ENCODE results near the gene QARS1. TPM values are rescaled to one million over a fixed set of nuclear protein-coding genes. Genes with fewer than 3 reads are reported as not detected.
A peak's percentile ranks its signal among the peaks of the same experiment; 100 is the strongest.

Gene QARS1
- total RNA-seq, 1 experiment from 2014 or later: 346 TPM

DNA sequence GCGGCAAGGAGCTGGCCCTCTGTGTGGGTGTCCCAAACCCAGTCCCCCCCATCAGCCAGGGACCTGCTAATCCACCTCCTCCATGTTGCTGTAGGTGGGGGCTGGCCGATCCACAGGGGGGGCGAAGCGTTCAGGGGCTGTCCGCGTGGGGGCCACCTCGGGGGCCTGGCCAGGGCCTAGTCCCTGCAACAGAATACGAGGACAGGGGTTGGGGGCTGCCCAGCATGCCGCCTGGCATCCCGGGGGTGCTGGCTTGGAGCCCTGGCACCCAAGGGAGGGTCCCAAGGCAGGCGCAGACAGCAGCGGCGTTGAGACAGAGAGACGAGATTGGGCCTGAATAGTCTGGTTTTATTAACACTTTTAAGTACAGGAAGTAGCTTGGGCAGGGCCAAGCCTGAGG, 3.8 kb upstream of the QARS1 start:
- intact Hi-C loops (cut with micrococcal nuclease): no loop called here
- RAD21 ChIA-PET (ENCODE audit: low non-redundant PET in 1 of 2, low total read pairs in 2 of 2, uncharacterized antibody in 2 of 2, unreplicated experiment in 2 of 2): no interaction called here
- Histone ChIP-seq H3K9me2 (ENCODE audit: insufficient read depth) (no peaks in the 10 kb centered on the region), H3K9me3 (ENCODE audit: control insufficient read depth in 1 of 2, insufficient read depth in 1 of 2, low read depth in 1 of 2, low read length in 2 of 2) (no peaks in the 10 kb centered on the region), H3K4me1 (ENCODE audit: control insufficient read depth in 1 of 2, insufficient read depth in 2 of 2, low read length in 2 of 2) (peaks cover 7 to 18% of the 10 kb centered on the region in 2 experiments; a peak in 3 of 4 replicates), H3K36me3 (ENCODE audit: control insufficient read depth in 1 of 2, insufficient read depth in 2 of 2, low read length in 2 of 2) (peaks cover 23 to 39% of the 10 kb centered on the region in 2 experiments; a peak in 3 of 4 replicates), H3K27me3 (ENCODE audit: insufficient read depth, low read length) (no peaks in the 10 kb centered on the region), H3K27ac (ENCODE audit: low read depth, low read length) (no peak overlapping the region), H4K20me1 (ENCODE audit: insufficient read depth) (no peaks in the 10 kb centered on the region), H3K9ac (ENCODE audit: low read length) (no peak overlapping the region), H3K4me3 (replicated peaks in 1 of 2; ENCODE audit: low read depth in 1 of 2, low read length in 2 of 2) (no peak overlapping the region), H3K4me2 (ENCODE audit: low read length) (no peak overlapping the region), H3K79me2 (ENCODE audit: insufficient read depth, low read length) (peaks cover 11% of the 10 kb centered on the region), H2AFZ (ENCODE audit: low read depth, low read length, poor library complexity, severe bottlenecking) (no peak overlapping the region)
- POLR2A ChIA-PET: interaction anchor here (1.2 kb wide), 1 partner anchor 15 kb away, joined by 6 read pairs; the partner anchor contains the start of gene QRICH1
- no peak for ATAC-seq
- TF ChIP-seq SRF (IDR thresholded peaks at IDR 0.05; ENCODE audit: low read depth) (no peak), EZH2 (IDR thresholded peaks at IDR 0.05) (no peak), EZH2phosphoT487 (IDR thresholded peaks at IDR 0.05; ENCODE audit: borderline replicate concordance) (no peak), ZBTB33 (IDR thresholded peaks at IDR 0.05; ENCODE audit: extremely low read depth, insufficient replicate concordance, low read length) (no peak)
- CTCF ChIA-PET: no interaction called here
- BruUV-seq (replicated peaks): no TSS peak
- no peak for DNase-seq (ENCODE audit: low read depth, low spot score)

DNA sequence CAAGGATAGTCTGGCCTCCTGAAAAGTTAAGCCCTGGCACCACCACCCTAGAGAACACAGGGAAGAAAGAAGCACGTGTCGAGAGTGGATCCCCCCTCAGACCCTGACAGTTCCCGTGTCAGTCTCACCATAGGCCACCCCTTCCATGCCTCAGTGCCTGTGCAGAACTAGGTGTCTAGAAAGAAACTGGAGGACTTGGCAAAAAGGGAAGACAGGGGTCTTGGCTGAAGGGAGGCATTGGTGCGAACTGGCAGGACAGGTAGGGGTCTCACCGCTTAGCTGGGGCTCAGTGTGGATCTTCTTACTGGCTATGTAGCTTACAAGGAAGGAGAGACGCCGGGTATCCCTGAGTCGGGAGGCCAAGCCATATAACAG, 518 bp downstream of the QARS1 start:
- Histone ChIP-seq H3K4me2 (ENCODE audit: low read length) (peak overlapping the region; percentile 96), H3K36me3 (ENCODE audit: control insufficient read depth in 1 of 2, insufficient read depth in 2 of 2, low read length in 2 of 2) (peaks cover 31 to 36% of the 10 kb centered on the region in 2 experiments), H3K9ac (ENCODE audit: low read length) (peak overlapping the region; percentile 92), H3K9me2 (ENCODE audit: insufficient read depth) (no peaks in the 10 kb centered on the region), H3K4me1 (ENCODE audit: control insufficient read depth in 1 of 2, insufficient read depth in 2 of 2, low read length in 2 of 2) (peaks cover 9 to 20% of the 10 kb centered on the region in 2 experiments; a peak in 3 of 4 replicates), H3K27ac (ENCODE audit: low read depth, low read length) (peak overlapping the region; percentile 79), H3K4me3 (replicated peaks in 1 of 2; ENCODE audit: low read depth in 1 of 2, low read length in 2 of 2) (peak overlapping the region; percentile 93 to 97), H2AFZ (ENCODE audit: low read depth, low read length, poor library complexity, severe bottlenecking) (peak overlapping the region; percentile 39), H3K9me3 (ENCODE audit: control insufficient read depth in 1 of 2, insufficient read depth in 1 of 2, low read depth in 1 of 2, low read length in 2 of 2) (no peaks in the 10 kb centered on the region), H3K79me2 (ENCODE audit: insufficient read depth, low read length) (peaks cover 23% of the 10 kb centered on the region), H3K27me3 (ENCODE audit: insufficient read depth, low read length) (no peaks in the 10 kb centered on the region), H4K20me1 (ENCODE audit: insufficient read depth) (no peaks in the 10 kb centered on the region)
- DNase-seq (ENCODE audit: low read depth, low spot score) (no peak), ATAC-seq (no peak; the same call in 1 of the 2 replicates)
- intact Hi-C loops (cut with micrococcal nuclease): no loop called here
- TF ChIP-seq MAX (IDR thresholded peaks at IDR 0.05) (no peak), JUND (IDR thresholded peaks at IDR 0.05) (no peak), SP1 (IDR thresholded peaks at IDR 0.05; ENCODE audit: low read depth) (no peak), ELF1 (IDR thresholded peaks at IDR 0.05; ENCODE audit: borderline replicate concordance, low read depth) (no peak), EZH2 (IDR thresholded peaks at IDR 0.05) (no peak), ZFX (IDR thresholded peaks at IDR 0.05) (no peak), POLR2A (IDR thresholded peaks at IDR 0.05; ENCODE audit: borderline replicate concordance, extremely low read depth, insufficient read depth, insufficient read length) (no peak)
- TF ChIP-seq, protein P1, sequence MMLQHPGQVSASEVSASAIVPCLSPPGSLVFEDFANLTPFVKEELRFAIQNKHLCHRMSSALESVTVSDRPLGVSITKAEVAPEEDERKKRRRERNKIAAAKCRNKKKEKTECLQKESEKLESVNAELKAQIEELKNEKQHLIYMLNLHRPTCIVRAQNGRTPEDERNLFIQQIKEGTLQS (IDR thresholded peaks at IDR 0.05): no peak
- TF ChIP-seq, protein P2, sequence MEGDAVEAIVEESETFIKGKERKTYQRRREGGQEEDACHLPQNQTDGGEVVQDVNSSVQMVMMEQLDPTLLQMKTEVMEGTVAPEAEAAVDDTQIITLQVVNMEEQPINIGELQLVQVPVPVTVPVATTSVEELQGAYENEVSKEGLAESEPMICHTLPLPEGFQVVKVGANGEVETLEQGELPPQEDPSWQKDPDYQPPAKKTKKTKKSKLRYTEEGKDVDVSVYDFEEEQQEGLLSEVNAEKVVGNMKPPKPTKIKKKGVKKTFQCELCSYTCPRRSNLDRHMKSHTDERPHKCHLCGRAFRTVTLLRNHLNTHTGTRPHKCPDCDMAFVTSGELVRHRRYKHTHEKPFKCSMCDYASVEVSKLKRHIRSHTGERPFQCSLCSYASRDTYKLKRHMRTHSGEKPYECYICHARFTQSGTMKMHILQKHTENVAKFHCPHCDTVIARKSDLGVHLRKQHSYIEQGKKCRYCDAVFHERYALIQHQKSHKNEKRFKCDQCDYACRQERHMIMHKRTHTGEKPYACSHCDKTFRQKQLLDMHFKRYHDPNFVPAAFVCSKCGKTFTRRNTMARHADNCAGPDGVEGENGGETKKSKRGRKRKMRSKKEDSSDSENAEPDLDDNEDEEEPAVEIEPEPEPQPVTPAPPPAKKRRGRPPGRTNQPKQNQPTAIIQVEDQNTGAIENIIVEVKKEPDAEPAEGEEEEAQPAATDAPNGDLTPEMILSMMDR (IDR thresholded peaks at IDR 0.05 in 2 of 3, conservative IDR thresholded peaks at IDR 0.05 in 1 of 3; ENCODE audit: borderline replicate concordance in 1 of 3, insufficient read depth in 1 of 3, low read depth in 2 of 3, low read length in 2 of 3): no peak
- POLR2A ChIA-PET: interaction anchor here (1.4 to 2.1 kb wide), 2 partner anchors 10 to 17 kb away, joined by 3 to 11 read pairs; partner anchors contain the start of genes QRICH1 and USP19
- TSS peak; percentile 65 for BruUV-seq (replicated peaks)
- RAD21 ChIA-PET (ENCODE audit: low non-redundant PET in 1 of 2, low total read pairs in 2 of 2, uncharacterized antibody in 2 of 2, unreplicated experiment in 2 of 2): interaction anchor here in 1 of 2 experiments (1.3 kb wide), 1 partner anchor 10 kb away, joined by 3 read pairs; no protein-coding TSS in a partner anchor
- CTCF ChIA-PET: interaction anchor here (1.6 kb wide), 1 partner anchor 10 kb away, joined by 6 read pairs; the partner anchor contains the start of gene QRICH1

Measured in HCT116 (cell line).